GM19023 (cell line): ENCODE data around the gene CLPTM1L.
"Not testable (repeated sequence)": the region's sequence is repeated elsewhere in the genome, so short reads cannot be mapped to it uniquely, and the experiment has no call there.

Experiments
- ATAC-seq: cut with Tn5 transposase; IDR thresholded peaks from one replicate; pipeline ENCODE4 v1.9.1; 2021; ENCODE audit warnings: mild to moderate bottlenecking, moderate library complexity; ENCODE audit not compliant: unreplicated experiment

CLPTM1L gene

DNA sequence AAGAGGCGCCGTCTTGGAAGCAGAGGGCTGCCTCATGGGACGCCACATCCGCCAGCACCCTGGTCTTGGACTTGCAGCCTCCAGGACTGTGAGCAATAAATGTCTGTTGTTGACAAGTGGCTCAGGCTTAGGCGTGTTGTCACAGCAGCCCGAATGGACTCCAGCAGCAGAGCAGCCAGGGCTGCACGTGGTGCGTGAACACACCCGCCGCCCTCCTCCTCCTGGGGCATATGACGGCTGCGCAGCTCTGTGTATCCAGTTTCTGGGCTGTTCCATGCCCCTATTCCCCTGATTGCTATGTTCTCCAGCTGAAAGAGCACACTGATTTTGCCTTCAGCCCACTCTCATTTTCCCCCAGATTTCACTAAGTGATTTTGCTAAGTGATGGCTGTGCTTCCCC lies 36.0 kb upstream of the CLPTM1L start:
- no peak for ATAC-seq

DNA sequence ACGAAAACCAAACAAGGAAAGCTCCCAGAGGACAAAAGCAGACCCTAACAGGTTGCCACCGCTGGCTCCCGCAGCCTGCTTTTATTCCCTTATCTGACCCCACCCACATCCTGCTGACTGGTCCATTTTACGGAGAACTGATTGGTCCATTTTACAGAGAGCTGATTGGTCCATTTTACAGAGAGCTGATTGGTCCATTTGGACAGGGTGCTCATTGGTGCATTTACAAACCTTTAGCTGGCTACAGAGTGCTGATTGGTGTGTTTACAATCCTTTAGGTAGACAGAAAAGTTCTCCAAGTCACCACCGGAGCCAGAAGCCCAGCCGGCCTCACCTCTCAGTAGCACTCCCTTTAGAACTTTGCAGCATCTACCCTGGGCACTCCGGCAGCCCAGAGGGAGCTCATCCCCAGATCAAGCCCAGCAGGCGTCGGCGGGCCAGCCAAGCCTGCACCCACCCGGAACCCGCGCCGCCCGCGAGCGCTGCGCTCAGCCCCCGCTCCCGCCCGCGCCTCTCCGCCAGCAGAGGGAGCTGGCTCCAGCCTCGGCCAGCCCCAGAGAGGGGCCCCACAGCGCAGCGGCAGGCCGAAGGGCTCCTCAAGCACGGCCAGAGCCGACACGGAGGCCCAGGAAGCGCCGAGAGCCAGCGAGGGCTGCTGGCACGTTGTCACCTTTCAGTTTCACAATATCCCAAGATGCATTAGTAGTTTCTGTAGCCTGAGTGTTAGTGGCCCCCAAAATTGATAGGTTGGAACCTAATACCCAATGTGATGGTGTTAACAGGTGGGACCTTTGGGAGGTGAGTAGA lies 35.3 kb upstream of the CLPTM1L start:
- peak; percentile 82 for ATAC-seq

DNA sequence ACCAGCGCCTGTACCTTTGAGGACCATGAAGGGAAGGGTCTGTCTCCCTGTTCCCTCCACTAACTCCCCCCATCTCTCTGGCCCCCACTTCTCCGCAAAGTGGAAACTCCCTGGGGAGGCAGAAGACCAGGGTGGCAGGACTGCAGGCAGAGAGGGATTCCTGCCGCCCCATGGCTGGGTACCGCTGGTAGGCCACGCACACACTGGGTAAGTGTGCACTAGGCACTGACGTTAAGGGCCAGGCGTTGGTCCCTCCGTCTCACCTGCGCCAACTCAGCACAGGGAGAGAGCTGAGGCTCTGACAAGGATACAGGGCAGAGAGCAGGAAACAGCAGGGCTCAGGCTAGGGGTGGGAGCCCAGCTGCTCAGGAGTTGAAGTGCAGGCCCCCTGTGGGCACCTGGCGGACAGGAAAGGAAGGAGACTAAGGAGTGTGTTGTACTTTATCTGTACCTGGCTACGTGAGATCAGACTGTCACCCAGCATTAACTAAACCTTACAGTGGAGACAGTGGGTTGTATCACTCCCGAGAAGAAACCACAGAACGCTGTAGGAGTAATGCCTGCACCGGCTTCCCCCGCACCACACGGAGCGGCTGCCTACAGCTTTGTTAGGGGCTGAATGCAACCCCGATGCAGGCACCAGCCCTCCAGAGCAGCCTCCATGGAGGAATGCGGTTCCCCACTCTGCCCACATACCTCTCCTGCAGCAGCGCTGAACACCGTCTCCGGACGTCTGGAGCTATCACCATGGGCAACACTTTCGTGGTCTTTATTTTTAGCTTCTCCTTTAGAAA lies 34.2 kb upstream of the CLPTM1L start:
- no peak for ATAC-seq

DNA sequence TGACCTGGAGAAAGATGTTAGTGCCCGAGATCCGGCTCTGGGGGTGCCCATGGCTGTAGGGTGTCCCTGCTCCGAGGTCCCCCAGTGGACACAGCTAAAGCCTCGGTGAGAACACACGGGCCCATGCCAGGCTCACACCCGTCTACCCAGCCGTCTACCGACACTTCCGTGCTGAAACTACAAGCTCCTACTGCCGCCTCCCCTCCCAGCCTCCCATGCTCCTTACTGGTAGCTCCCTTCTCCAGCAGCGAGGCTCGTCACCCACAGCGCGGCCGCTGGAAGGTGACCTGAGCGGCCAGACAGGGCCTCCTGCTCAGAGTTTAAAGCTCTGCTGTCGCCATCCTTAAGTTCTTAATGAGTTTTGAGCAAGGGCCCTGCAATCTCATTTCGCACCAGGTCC lies 33.2 kb upstream of the CLPTM1L start:
- ATAC-seq: no peak

DNA sequence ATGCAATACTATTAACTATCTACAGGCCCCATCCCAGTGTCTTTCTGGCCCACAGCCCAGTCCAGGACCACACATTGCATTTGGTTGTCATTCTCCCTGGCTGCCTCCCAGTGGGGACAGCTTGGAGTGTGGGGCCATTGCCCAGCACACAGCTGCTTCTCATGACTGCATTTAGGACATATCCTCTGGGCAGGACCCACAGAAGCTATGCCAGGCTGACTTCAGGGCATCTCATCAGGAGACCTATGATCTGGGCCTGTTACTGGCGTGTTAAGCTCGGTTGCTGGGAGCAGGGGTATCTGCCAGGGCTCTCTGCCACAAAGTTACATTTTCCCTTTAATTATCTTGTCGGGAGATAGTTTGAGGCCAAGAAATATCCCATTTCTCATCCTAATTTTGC lies 32.1 kb upstream of the CLPTM1L start:
- no peak for ATAC-seq

DNA sequence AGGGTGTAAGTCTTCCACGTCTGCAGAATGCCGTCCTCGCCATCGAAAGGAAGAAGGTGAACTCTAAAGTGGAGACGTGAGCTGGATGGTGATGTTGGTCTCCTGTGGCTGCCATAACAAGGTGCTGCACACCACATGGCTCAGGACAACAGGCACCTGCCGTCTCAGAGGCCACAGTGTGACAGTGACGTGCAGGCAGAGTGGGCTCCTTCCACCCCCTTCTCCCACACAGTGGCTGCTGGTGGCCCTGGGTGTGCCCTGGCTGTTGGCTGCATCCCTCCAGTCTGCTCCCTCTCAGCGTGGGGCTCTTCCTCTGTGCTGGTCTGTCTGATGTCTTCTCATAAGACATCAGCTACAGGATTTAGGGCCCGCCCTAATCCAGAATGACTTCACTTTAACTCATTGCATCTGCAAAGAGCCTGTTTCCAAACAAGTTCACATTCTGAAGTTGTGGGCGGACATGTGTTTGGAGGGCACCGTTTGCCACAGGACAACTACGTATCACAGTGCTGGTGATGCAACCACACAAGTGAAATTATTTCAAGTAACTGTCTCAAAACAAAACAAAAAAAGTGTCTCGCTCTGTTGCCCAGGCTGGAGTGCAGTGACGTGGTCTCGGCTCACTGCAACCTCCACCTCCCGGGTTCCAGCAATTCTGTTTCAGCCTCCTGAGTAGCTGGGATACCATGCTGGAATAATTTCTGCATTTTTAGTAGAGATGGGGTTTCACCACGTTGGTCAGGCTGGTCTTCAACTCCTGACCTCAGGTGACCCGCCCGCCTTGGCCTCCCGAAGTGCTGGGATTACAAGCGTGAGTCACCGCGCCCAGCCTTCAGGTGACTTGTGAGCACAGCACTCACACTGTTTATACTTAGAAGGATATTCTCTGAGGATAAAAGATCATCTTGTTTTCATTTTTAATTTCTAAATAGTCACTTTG lies 31.2 kb upstream of the CLPTM1L start:
- ATAC-seq: no peak

DNA sequence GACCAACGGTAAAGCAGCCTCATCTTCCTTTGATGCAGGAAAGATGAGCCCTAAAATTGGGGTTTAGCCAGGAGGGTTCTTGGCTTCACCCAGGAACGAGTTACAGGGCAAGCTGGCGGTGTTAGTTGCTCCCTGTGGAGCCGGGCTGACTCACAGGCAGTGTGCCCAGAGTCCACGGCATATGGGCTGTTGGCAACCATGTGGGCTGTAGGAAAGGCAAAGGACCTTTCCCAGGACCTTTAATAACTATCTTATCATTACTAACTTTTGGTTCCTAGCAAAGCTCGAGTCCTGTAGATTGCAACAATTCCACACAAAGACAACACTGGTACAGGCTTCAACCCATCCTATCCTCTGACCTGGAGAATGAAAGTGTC lies 29.8 kb upstream of the CLPTM1L start:
- no peak for ATAC-seq

DNA sequence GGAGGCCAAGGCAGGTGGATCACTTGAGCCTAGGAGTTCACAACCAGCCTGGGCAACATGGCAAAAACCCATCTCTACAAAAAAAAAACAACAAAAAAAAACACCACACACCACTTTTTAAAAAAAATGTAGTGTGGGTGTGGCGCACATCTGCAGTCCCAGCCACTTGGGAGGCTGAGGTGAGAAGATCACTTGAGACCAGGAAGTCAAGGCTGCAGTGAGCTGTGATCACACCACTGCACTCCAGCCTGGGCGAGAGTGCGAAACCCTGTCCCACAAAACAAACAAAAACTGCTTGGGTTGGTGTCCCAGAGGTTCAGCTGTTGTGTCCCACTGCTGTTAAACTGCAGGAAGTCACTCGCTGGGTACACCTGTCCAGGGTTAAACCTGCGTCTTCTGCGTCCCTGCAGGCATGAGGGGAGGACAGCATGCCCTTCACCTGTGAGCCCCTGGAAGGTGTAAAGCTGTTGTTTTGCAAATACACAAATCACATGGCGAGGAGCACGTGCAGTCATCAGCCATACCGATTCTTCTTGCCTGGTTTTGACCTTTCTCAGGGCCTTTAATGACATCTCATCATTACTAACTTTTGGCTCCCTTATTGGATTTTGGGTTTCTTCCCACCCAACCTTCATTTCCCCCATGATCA lies 29.3 kb upstream of the CLPTM1L start:
- ATAC-seq: no peak

DNA sequence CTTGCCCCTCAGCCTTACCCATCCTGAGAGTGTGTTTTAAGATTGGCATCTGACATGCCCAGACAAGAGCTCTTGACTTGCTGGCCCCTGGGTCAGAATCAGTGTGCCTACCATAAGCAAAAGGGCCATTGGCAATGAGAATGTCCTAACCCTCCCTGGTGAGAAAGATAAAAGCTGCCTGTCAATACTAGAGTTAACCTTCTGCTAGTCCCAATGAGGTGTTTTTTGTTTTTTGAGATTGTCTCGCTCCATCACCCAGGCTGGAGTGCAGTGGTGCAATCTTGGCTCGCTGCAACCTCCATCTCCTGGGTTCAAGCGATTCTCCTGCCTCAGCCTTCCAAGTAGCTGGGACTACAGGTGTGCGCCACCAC lies 27.1 kb upstream of the CLPTM1L start:
- not testable (repeated sequence) for ATAC-seq

DNA sequence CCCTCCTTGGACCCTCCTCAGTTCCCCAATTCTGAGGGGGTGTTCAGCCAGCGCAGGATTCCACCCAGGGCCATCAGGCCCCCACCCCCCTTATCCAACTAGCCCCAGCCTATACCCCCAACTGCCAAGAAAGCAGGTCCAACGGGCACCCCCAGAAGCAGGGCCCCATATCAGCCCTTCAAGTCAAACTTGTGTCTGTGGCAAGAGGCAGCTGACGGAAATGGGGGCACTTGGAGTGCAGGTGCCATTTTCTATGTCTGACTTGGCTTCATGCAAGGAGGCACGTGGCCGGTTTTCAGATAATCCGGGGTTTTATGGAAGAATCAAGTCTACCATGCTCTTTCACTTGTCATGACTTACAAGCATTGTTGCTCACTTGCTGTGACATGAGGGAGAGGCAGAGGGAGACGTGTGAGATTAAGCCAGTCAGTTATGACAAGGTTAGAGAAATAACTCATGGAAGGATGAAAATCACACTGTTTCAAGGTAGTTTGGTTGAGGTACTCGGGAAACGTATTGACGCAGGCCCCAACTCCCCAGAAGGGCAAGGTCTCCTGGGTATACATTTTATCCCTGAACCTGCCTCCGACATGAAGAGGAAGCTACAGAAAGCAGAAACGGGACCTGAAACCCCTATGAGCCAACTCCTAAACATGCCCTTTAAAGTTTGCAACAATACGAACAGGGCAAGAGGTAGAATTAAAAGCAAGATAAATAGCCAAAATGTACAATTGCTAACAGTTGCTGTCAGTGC lies 26.5 kb upstream of the CLPTM1L start:
- ATAC-seq: no peak

DNA sequence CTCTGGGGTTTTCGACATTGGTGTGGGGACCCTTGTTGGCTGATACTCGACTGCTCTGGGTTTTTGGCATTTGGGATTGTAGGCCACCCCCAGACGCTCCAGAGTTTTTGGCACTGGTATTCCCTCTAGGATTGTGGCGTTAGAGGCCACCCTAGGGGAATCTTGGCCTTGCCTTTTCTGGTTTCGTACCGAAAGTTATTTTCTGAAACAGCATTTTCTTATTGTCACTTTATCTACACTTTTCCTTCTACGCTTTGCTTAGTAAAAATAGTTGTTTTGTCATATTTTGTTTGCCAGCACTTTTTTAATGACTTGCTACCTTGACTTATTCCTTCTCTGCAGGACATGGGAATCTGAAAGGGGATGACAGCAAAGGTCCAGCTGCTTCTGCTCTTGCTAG lies 25.1 kb upstream of the CLPTM1L start:
- ATAC-seq: no peak

DNA sequence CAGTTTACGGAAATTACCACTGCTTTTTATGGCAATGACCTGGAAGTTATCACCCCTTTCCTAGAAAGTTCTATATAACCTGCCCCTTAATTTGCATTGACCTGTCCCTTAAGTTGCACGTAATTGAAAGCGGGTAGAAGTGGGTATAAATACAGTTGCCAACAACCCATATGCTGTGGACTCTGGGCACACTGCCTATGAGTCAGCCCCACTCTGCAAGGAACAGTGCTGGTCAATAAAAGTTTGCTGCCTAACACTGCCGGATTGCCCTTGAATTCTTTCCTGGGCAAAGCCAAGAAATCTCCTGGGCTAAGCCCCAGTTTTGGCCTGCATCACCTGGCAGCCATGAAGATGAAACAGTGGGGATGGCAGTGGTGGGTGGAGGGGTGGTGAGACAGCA lies 23.9 kb upstream of the CLPTM1L start:
- ATAC-seq: no peak

DNA sequence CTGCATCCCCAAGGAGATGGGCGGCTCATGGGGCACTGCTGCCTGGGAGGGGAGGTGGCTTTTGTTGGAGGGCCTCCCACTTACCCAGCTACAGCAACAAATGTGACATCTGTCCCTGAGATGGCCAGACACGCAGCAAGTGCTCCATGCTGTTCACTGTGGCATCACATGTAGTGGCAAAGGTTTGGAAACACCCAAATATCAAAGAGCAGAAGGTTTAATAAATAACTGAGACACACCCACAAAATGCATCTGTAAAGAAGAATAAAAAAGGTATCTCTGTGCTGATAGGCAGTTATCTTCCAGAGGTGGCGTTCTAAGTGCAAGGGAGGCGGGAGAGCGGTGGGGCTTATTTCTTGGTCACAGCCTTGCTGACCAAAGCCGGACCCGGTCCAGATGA lies 23.3 kb upstream of the CLPTM1L start:
- ATAC-seq: no peak

DNA sequence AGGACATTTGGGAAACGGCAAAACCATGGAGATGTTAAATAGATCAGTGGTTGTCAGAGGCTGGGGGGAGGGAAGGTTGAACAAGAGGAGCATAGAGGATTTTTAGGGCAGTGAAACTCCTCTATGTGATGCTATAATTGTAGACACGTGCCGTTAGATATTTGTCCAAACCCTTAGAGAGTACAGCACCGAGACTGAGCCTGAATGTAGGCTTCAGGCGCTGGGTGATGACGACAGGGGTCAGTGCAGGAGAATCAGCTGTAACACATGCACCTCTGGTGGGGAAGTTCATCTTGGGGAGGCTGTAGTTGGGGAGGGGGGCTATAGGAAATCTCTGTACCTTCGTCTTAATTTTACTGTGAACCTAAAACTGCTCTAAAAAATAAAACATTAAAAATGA lies 22.2 kb upstream of the CLPTM1L start:
- no peak for ATAC-seq

DNA sequence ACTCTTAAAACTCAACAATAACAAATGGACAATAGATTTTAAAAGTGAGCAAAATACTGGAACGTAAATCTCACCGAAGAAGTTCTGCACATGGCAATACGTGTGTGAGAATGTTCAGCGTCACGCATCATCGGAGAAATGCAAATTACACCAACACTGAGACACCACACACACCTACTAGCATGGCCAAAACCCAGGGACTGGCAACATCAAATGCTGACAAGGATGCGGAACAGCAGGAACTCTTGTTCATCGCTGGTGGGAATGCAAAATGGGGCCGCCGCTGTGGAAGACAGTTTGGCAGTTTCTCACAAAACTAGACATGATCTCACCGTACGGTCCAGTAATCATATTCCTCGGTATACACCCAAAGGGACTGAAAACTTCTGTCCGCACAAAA lies 21.6 kb upstream of the CLPTM1L start:
- ATAC-seq: no peak

DNA sequence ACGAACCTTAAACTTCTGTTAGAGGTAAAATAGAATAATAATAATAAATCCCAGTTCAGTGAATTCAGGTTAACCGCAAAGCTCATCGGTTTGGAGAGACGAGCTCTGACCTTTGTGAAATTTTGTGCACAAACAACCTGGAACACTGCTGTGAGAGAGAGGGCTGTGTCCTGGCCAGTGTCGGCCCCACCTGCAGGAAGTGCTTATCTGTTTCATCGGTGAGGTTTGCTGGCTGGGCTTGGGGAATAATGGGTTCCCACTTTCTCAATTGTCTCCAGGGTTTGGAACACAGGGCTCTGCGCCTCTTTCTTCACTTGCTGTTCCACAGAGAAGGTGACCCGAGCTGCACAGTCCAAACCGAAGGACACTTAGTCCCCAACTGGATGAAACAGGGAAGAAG lies 19.3 kb upstream of the CLPTM1L start:
- no peak for ATAC-seq

DNA sequence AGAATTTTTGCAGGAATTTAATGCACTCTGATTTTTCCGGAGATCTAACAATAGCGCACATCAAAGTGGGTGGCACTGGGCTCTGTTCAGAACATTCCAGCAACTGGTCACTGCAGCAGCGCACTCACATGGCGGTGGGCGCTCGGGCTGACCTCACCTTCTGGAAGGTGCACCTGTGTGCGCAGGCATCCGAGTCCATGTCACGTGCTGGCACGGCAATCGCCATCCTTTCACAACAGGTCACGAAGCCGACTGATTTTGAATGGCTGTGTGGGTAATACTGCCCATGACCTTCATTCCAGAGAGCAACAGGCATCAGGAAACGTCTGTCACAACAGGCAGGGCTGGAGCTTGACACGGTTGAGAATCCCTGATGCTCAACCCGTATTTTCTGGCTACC lies 18.7 kb upstream of the CLPTM1L start:
- ATAC-seq: no peak

DNA sequence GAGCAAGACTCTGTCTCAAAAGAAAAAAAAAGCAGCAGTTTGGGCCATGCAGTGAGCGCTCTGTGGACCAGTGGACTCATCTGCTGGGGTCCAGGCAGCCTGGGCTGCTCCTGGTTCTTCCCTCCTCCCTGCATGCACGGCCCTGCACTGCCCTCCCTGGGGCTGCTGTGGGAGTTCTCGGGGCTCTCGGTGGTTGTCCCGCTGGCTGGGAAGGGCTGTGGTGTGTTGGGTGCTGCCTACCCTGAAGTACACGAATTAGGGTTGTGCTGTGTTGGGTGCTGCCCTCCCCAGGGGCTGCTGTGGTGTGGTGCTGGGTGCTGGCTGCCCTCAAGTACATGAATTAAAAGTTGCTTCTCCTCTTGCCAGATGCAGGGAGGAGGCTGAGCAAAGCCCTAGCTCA lies 18.3 kb upstream of the CLPTM1L start:
- no peak for ATAC-seq

DNA sequence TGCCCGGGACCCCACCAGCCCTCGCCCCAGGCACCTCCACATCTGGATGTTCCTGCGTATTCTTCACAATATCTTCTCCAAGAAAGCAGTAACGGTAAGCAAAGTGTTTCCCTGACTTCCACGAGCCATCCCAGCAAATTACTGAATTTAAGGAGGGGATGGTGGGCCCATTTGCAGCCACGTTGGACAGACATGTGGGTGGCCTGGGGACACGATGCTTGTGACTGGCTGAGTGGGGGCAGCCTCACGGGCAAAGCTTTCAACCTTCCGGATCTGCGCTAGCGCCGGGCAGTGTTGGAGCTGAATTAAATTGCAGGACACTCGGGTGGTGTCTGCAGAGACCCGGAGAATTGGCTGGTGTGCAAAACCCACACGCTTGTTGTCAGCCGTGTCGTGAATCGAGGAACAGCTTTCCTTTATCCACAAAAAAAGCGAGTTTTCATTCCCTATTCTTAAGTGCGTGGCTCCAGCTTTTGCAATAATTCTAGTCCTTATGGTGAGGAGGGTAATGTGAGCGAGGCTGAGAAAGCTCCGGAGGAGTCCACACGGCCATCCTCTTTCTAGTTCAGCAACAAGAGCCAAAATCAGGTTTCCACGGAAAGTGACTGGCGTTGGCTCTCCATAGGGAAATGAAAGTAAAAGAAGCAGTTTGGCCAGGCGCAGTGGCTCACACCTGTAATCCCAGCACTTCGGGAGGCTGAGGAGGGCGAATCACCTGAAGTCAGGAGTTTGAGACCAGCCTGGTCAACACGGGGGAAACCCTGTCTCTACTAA lies 17.5 kb upstream of the CLPTM1L start:
- no peak for ATAC-seq
